GM19238 (cell line): Measurements from ENCODE around the gene SOHLH1.

Experiments used
- DNase-seq: peaks from one replicate; pipeline ENCODE4 v3.0.0; 2011; ENCODE audit warnings: low spot score; ENCODE audit not compliant: insufficient read length

The SOHLH1 gene

GRCh38 chr9:135704483-135704882, 5.2 kb upstream of the SOHLH1 start:
- no peak for DNase-seq

GRCh38 chr9:135703726-135704125, 4.4 kb upstream of the SOHLH1 start:
- DNase-seq, result no peak

GRCh38 chr9:135701959-135702721, 2.9 kb upstream of the SOHLH1 start, which contains the start of gene KCNT1:
KCNT1 (plus strand) TSS chr9:135702185; CDS start chr9:135702259, 74 bp downstream.
- DNase-seq, result peak; percentile 86

- no peak for DNase-seq
Observed at GRCh38 chr9:135701067-135701958, 2.0 kb upstream of the SOHLH1 start.

- DNase-seq, result no peak
Observed at GRCh38 chr9:135700525-135700924, 1.2 kb upstream of the SOHLH1 start.

GRCh38 chr9:135698767-135699166, 514 bp downstream of the SOHLH1 start:
- no peak for DNase-seq

- no peak for DNase-seq
Observed at GRCh38 chr9:135698236-135698635, 1.0 kb downstream of the SOHLH1 start.

- DNase-seq, result no peak
Observed at GRCh38 chr9:135697226-135697625, 2.1 kb downstream of the SOHLH1 start.

GRCh38 chr9:135696446-135696845, 2.8 kb downstream of the SOHLH1 start:
- no peak for DNase-seq

GRCh38 chr9:135695642-135696041, 3.6 kb downstream of the SOHLH1 start:
- DNase-seq, result no peak

GRCh38 chr9:135695036-135695435, 4.2 kb downstream of the SOHLH1 start:
- DNase-seq, result no peak

GRCh38 chr9:135694414-135694813, 4.9 kb downstream of the SOHLH1 start:
- no peak for DNase-seq

- DNase-seq, result no peak
Observed at GRCh38 chr9:135693771-135694170, 5.5 kb downstream of the SOHLH1 start.

- no peak for DNase-seq
Observed at GRCh38 chr9:135693265-135693664, 6.0 kb downstream of the SOHLH1 start.

GRCh38 chr9:135692410-135692809, 6.9 kb downstream of the SOHLH1 start:
- no peak for DNase-seq

- DNase-seq, result no peak
Observed at GRCh38 chr9:135690836-135691570, 8.3 kb downstream of the SOHLH1 start.

GRCh38 chr9:135689011-135689410, 10.3 kb downstream of the SOHLH1 start:
- DNase-seq, result no peak

GRCh38 chr9:135687216-135687615, 12.1 kb downstream of the SOHLH1 start:
- DNase-seq, result no peak

- DNase-seq, result no peak
Observed at GRCh38 chr9:135684691-135685090, 14.6 kb downstream of the SOHLH1 start.

- DNase-seq, result no peak
Observed at GRCh38 chr9:135683401-135684034, 15.8 kb downstream of the SOHLH1 start.

GRCh38 chr9:135681161-135681560, 18.1 kb downstream of the SOHLH1 start:
- DNase-seq, result no peak
